Measurements from ENCODE around the gene MCMBP.

Gene MCMBP

DNA sequence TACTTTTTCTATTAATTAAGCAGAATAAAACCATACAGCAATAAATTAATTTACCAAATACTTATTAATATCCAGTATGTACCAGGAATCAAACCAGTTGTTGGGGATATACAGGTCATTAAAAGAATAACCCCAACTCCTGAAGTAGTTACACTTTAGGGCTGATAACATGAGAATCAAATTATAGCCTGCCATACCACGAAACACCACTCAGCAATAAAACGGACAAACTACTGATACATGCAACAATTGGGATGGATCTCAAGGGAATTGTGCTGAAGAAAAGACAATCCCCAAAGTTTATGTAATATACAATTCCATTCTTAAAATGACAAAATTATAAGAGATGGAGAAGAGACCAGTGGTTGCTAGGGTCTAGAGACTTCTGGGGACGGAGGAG is 22.7 kb downstream of the MCMBP start:
- TF ChIP-seq, protein P1, sequence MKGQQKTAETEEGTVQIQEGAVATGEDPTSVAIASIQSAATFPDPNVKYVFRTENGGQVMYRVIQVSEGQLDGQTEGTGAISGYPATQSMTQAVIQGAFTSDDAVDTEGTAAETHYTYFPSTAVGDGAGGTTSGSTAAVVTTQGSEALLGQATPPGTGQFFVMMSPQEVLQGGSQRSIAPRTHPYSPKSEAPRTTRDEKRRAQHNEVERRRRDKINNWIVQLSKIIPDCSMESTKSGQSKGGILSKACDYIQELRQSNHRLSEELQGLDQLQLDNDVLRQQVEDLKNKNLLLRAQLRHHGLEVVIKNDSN (IDR thresholded peaks at IDR 0.05) = no peak
- TF ChIP-seq RAD21 (IDR thresholded peaks at IDR 0.05; ENCODE audit: low read depth) (no peak), FOXM1 (IDR thresholded peaks at IDR 0.05; ENCODE audit: borderline replicate concordance, low read depth) (no peak), TAF1 (IDR thresholded peaks at IDR 0.05; ENCODE audit: low read depth) (no peak), ZBTB7A (IDR thresholded peaks at IDR 0.05; ENCODE audit: low read depth) (no peak), TEAD4 (IDR thresholded peaks at IDR 0.05) (no peak), YY1 (IDR thresholded peaks at IDR 0.05; ENCODE audit: low read depth) (no peak), NFIC (IDR thresholded peaks at IDR 0.05) (no peak), CREB1 (IDR thresholded peaks at IDR 0.05; ENCODE audit: low read depth) (no peak), TCF12 (IDR thresholded peaks at IDR 0.05; ENCODE audit: low read depth) (no peak), CEBPB (IDR thresholded peaks at IDR 0.05) (no peak), EGR1 (IDR thresholded peaks at IDR 0.05) (no peak)
- TF ChIP-seq, protein P2, sequence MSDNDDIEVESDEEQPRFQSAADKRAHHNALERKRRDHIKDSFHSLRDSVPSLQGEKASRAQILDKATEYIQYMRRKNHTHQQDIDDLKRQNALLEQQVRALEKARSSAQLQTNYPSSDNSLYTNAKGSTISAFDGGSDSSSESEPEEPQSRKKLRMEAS (IDR thresholded peaks at IDR 0.05) = no peak
- TF ChIP-seq, protein P3, sequence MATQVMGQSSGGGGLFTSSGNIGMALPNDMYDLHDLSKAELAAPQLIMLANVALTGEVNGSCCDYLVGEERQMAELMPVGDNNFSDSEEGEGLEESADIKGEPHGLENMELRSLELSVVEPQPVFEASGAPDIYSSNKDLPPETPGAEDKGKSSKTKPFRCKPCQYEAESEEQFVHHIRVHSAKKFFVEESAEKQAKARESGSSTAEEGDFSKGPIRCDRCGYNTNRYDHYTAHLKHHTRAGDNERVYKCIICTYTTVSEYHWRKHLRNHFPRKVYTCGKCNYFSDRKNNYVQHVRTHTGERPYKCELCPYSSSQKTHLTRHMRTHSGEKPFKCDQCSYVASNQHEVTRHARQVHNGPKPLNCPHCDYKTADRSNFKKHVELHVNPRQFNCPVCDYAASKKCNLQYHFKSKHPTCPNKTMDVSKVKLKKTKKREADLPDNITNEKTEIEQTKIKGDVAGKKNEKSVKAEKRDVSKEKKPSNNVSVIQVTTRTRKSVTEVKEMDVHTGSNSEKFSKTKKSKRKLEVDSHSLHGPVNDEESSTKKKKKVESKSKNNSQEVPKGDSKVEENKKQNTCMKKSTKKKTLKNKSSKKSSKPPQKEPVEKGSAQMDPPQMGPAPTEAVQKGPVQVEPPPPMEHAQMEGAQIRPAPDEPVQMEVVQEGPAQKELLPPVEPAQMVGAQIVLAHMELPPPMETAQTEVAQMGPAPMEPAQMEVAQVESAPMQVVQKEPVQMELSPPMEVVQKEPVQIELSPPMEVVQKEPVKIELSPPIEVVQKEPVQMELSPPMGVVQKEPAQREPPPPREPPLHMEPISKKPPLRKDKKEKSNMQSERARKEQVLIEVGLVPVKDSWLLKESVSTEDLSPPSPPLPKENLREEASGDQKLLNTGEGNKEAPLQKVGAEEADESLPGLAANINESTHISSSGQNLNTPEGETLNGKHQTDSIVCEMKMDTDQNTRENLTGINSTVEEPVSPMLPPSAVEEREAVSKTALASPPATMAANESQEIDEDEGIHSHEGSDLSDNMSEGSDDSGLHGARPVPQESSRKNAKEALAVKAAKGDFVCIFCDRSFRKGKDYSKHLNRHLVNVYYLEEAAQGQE (IDR thresholded peaks at IDR 0.05; ENCODE audit: low read depth) = no peak

DNA sequence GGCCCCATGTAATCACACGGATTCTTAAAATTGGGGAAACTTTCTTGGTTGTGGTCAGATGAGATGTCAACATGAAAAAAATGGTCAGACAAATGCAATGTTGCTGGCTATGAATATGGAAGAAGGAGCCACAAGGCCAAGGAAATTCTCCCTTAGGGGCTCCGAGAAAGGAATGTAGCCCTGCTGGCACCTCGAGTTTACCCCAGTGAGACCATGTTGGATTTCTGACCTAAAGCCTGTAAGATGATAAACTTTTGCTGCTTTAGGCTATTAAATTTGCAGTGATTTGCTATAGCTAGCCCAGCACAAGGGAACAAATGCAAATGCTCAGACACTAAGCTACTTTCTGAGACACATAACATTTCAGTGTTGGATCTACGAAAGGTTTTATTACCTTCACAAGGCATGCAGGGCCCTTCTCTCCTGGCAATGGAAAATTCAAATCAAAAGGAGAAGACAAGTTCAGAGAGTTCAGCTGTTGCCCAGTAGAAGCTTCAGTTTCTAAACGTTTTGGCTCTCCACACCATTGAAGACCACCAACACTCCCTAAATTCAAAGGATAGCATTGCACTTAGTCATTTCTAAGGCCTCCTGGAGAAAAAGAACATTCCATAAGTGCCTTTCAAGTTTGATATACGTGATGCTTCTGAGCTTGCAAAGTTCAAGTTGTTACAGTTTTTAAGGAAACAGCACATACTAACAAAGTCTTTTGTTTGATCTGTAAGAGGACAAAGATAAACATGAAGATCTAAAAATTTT is 23.4 kb downstream of the MCMBP start:
- TF ChIP-seq TAF1 (IDR thresholded peaks at IDR 0.05; ENCODE audit: low read depth) (no peak), NFIC (IDR thresholded peaks at IDR 0.05) (no peak), TEAD4 (IDR thresholded peaks at IDR 0.05) (peak; percentile 74), EGR1 (IDR thresholded peaks at IDR 0.05) (no peak), YY1 (IDR thresholded peaks at IDR 0.05; ENCODE audit: low read depth) (no peak), FOXM1 (IDR thresholded peaks at IDR 0.05; ENCODE audit: borderline replicate concordance, low read depth) (no peak)
- TF ChIP-seq, protein P2 (IDR thresholded peaks at IDR 0.05) = no peak
- TF ChIP-seq, protein P3 (IDR thresholded peaks at IDR 0.05; ENCODE audit: low read depth) = no peak

DNA sequence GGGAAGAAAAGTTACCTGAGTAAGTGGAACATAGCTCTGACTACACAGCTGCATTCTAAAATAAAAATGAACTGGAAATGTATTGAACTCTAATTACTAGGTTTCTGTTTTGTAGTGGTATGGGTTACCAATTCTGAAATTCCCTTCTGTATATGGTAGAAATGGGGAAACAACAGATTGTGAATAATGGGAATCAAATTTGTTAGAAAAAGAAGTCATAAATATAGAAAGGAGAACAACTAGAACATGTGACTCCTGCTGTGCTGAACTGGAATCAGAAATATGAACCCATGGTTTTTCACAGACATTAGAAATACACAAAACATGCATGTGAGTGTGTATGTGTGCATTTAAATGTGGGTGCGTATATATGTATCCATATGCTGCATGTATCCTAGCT is 27.0 kb downstream of the MCMBP start:
- TF ChIP-seq ZBTB7A (IDR thresholded peaks at IDR 0.05; ENCODE audit: low read depth) (no peak), TCF12 (IDR thresholded peaks at IDR 0.05; ENCODE audit: low read depth) (no peak), CREB1 (IDR thresholded peaks at IDR 0.05; ENCODE audit: low read depth) (no peak), FOXM1 (IDR thresholded peaks at IDR 0.05; ENCODE audit: borderline replicate concordance, low read depth) (no peak)

DNA sequence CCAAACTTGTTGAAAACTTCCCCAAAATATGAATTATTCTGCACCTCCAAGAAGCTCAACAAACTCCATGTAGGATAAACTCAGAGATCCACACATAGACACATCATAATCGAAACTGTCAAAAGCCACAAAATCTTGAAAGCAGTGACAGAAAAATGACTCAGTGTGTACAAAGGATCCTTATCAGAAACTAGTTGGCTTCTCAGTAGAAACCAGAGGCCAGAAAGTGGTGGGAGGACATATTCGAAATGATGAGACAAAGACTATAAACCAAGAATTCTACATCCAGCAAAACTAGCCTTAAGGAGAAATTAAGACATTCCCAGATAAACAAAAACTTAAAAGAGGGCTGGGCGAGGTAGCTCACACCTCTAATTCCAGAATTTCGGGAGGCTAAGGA is 38.5 kb downstream of the MCMBP start:
- TF ChIP-seq, protein P2 (IDR thresholded peaks at IDR 0.05) = no peak
- no peak for TF ChIP-seq CEBPB (IDR thresholded peaks at IDR 0.05)
- TF ChIP-seq NFIC (IDR thresholded peaks at IDR 0.05) = no peak
- no peak for TF ChIP-seq FOXM1 (IDR thresholded peaks at IDR 0.05; ENCODE audit: borderline replicate concordance, low read depth)
- TF ChIP-seq, protein P3 (IDR thresholded peaks at IDR 0.05; ENCODE audit: low read depth) = no peak
- no peak for TF ChIP-seq TCF12 (IDR thresholded peaks at IDR 0.05; ENCODE audit: low read depth)
- TF ChIP-seq TEAD4 (IDR thresholded peaks at IDR 0.05) = no peak
- no peak for TF ChIP-seq YY1 (IDR thresholded peaks at IDR 0.05; ENCODE audit: low read depth)
- TF ChIP-seq RAD21 (IDR thresholded peaks at IDR 0.05; ENCODE audit: low read depth) = no peak
- TF ChIP-seq TAF1 (IDR thresholded peaks at IDR 0.05; ENCODE audit: low read depth) = no peak
- no peak for TF ChIP-seq ZBTB7A (IDR thresholded peaks at IDR 0.05; ENCODE audit: low read depth)
- TF ChIP-seq EGR1 (IDR thresholded peaks at IDR 0.05) = no peak

DNA sequence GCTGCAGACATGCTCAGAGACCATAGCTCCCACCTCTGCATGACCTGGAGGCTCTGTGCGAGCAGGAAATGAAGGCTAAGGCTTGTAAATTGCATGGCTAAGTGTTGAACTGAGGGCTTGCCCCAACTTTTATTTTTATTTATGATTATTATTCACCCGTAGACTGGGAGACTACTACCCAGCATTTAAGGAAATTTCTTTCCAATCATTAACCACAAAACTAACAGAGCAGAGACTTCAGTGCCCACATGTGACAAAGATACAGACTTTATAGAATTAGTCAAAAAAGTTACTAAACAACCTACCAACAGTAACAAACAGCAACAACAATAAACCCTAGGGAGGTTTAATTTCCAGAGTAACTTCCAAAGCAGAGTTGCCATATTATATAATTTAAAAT is 39.7 kb downstream of the MCMBP start:
- TF ChIP-seq ZBTB7A (IDR thresholded peaks at IDR 0.05; ENCODE audit: low read depth) = no peak
- TF ChIP-seq CREB1 (IDR thresholded peaks at IDR 0.05; ENCODE audit: low read depth) = no peak
- no peak for TF ChIP-seq CEBPB (IDR thresholded peaks at IDR 0.05)
- TF ChIP-seq, protein P1 (IDR thresholded peaks at IDR 0.05) = no peak
- TF ChIP-seq, protein P2 (IDR thresholded peaks at IDR 0.05) = no peak
